IMR-90 (cell line): ENCODE data around the gene ZNF202. TPM values are rescaled to one million over a fixed set of nuclear protein-coding genes. Genes with fewer than 3 reads are reported as not detected.

Experiments used
- ATAC-seq: fragments of 200-7000 bp; cut with Tn5 transposase; 2 replicates; pipeline ENCODE4 v1.9.1; 2020; ENCODE audit warnings: low read depth, mild to moderate bottlenecking, moderate library complexity
- BruUV-seq: library from RNA; stranded (reverse); fragments of 400-500 nt; replicated peaks from 2 replicates; lab custom pipeline; 2021; lab: Mats Ljungman, UMichigan
- CTCF ChIA-PET: fragments of 300-600 bp; formaldehyde crosslinking; extraction: SDS; loops from one replicate; lab custom pipeline; 2021; ENCODE audit warnings: antibody characterized with exemption; lab: Yijun Ruan, JAX
- POLR2A ChIA-PET: fragments of 300-600 bp; sonication (Branson Sonifier 250); formaldehyde crosslinking; loops from one replicate; lab custom pipeline; 2022; ENCODE audit warnings: antibody characterized with exemption; ENCODE audit not compliant: unreplicated experiment; lab: Charles Lee
- DNase-seq: peaks from one replicate; pipeline ENCODE4 v3.0.0; 2013
- H2AFZ ChIP-seq: replicated peaks from 2 replicates; pipeline ENCODE3; 2013; ENCODE audit warnings: low read length, mild to moderate bottlenecking; ENCODE audit not compliant: poor library complexity
- H2AK5ac ChIP-seq: 2 replicates; pipeline ENCODE4 v1.6.1; 2013; ENCODE audit warnings: low read depth, low read length, inconsistent platforms
- H2AK9ac ChIP-seq: replicated peaks from 2 replicates; pipeline ENCODE3; 2013; ENCODE audit warnings: mild to moderate bottlenecking, low read depth, low read length, moderate library complexity; ENCODE audit not compliant: poor library complexity
- H2BK120ac ChIP-seq: 2 replicates; pipeline ENCODE4 v1.6.1; 2013; ENCODE audit warnings: low read depth, low read length, inconsistent platforms
- H2BK15ac ChIP-seq: 3 replicates; pipeline ENCODE4 v1.6.1; 2013; ENCODE audit warnings: low read depth, low read length, inconsistent platforms
- H2BK20ac ChIP-seq: 2 replicates; pipeline ENCODE4 v1.6.1; 2013; ENCODE audit warnings: low read depth, mild to moderate bottlenecking, inconsistent platforms, low read length, moderate library complexity
- H2BK5ac ChIP-seq: 2 replicates; pipeline ENCODE4 v1.6.1; 2013; ENCODE audit warnings: mild to moderate bottlenecking, low read depth, low read length, inconsistent platforms; ENCODE audit not compliant: poor library complexity, severe bottlenecking
- H3K14ac ChIP-seq: replicated peaks from 2 replicates; pipeline ENCODE4 v1.6.1; 2013; ENCODE audit warnings: low read depth, low read length, inconsistent platforms
- H3K18ac ChIP-seq: 2 replicates; pipeline ENCODE4 v1.6.1; 2013; ENCODE audit warnings: low read depth, low read length, control low read depth
- H3K23ac ChIP-seq: 2 replicates; pipeline ENCODE4 v1.6.1; 2013; ENCODE audit warnings: low read depth, low read length, inconsistent platforms
- H3K27ac ChIP-seq: 2 replicates; pipeline ENCODE4 v1.5.1; 2013; ENCODE audit warnings: mild to moderate bottlenecking, control low read depth, low read length; ENCODE audit not compliant: insufficient read depth
- H3K27me3 ChIP-seq: 2 replicates; pipeline ENCODE4 v1.6.1; 2013; ENCODE audit warnings: low read length; ENCODE audit not compliant: control insufficient read depth, insufficient read depth
- H3K36me3 ChIP-seq: 2 replicates; pipeline ENCODE4 v1.6.1; 2013; ENCODE audit warnings: low read length, mixed read lengths; ENCODE audit not compliant: control insufficient read depth, insufficient read depth
- H3K4ac ChIP-seq: 2 replicates; pipeline ENCODE4 v1.6.1; 2013; ENCODE audit warnings: low read depth, low read length, inconsistent platforms
- H3K4me1 ChIP-seq: 2 replicates; pipeline ENCODE4 v1.6.1; 2013; ENCODE audit warnings: low read length, mixed read lengths; ENCODE audit not compliant: control insufficient read depth, insufficient read depth
- H3K4me2 ChIP-seq: 2 replicates; pipeline ENCODE4 v1.6.1; 2013; ENCODE audit warnings: low read depth, mild to moderate bottlenecking, control low read depth, low read length, moderate library complexity
- H3K4me3 ChIP-seq: 2 replicates; pipeline ENCODE4 v1.5.1; 2013; ENCODE audit warnings: low read depth, mild to moderate bottlenecking, control low read depth, low read length, moderate library complexity; ENCODE audit not compliant: insufficient read depth
- H3K56ac ChIP-seq: 2 replicates; pipeline ENCODE4 v1.6.1; 2013; ENCODE audit warnings: low read length, inconsistent platforms; ENCODE audit not compliant: insufficient read depth; ENCODE audit errors: extremely low read depth
- H3K79me1 ChIP-seq, 2 experiments: 2 replicates each; pipeline ENCODE4 v1.6.1; 2013; ENCODE audit warnings: low read length in 2 of 2, inconsistent platforms in 1 of 2, low read depth in 1 of 2
- H3K9ac ChIP-seq: 2 replicates; pipeline ENCODE4 v1.6.1; 2013; ENCODE audit warnings: low read depth, low read length, control low read depth
- H3K9me1 ChIP-seq: 2 replicates; pipeline ENCODE4 v1.6.1; 2013; ENCODE audit warnings: low read length, inconsistent platforms; ENCODE audit not compliant: insufficient read depth
- H3K9me3 ChIP-seq: 2 replicates; pipeline ENCODE4 v1.6.1; 2013; ENCODE audit warnings: low read length; ENCODE audit not compliant: control insufficient read depth, insufficient read depth
- H4K20me1 ChIP-seq: 2 replicates; pipeline ENCODE4 v1.6.1; 2013; ENCODE audit warnings: low read length, inconsistent platforms; ENCODE audit not compliant: insufficient read depth
- H4K5ac ChIP-seq: 2 replicates; pipeline ENCODE4 v1.6.1; 2013; ENCODE audit warnings: mild to moderate bottlenecking, low read depth, low read length, control low read depth
- H4K8ac ChIP-seq, 2 experiments: 2 replicates each; pipeline ENCODE4 v1.6.1; 2013; ENCODE audit warnings: low read depth in 2 of 2, low read length in 2 of 2, control low read depth in 1 of 2, inconsistent platforms in 1 of 2
- H4K91ac ChIP-seq: 2 replicates; pipeline ENCODE4 v1.6.1; 2013; ENCODE audit warnings: low read depth, low read length, inconsistent platforms; ENCODE audit not compliant: insufficient read depth
- BHLHE40 ChIP-seq: fragments of 150-350 bp; IDR thresholded peaks from 2 replicates; pipeline ENCODE4 v1.6.1; 2016; ENCODE audit warnings: mild to moderate bottlenecking, low read depth, low read length
- CEBPB ChIP-seq: IDR thresholded peaks from 2 replicates; pipeline ENCODE4 v1.6.1; 2012; ENCODE audit warnings: low read depth, low read length, improper control_type of control experiment
- CHD1 ChIP-seq: IDR thresholded peaks from 2 replicates; pipeline ENCODE4 v1.6.1; 2012; ENCODE audit warnings: low read depth, low read length, improper control_type of control experiment
- FOS ChIP-seq: fragments of 150-350 bp; IDR thresholded peaks from 2 replicates; pipeline ENCODE4 v1.6.1; 2016; ENCODE audit warnings: low read depth, low read length
- MAFK ChIP-seq: IDR thresholded peaks from 2 replicates; pipeline ENCODE4 v1.6.1; 2012; ENCODE audit warnings: low read depth, low read length, improper control_type of control experiment
- MAZ ChIP-seq: IDR thresholded peaks from 2 replicates; pipeline ENCODE4 v1.6.1; 2012; ENCODE audit warnings: low read depth, mild to moderate bottlenecking, low read length, improper control_type of control experiment, moderate library complexity, borderline replicate concordance
- MXI1 ChIP-seq: IDR thresholded peaks from 2 replicates; pipeline ENCODE4 v1.6.1; 2012; ENCODE audit warnings: low read depth, mild to moderate bottlenecking, low read length, moderate library complexity, borderline replicate concordance
- NFE2L2 ChIP-seq: fragments of 150-350 bp; IDR thresholded peaks from 2 replicates; pipeline ENCODE4 v1.6.1; 2016; ENCODE audit warnings: low read depth, mild to moderate bottlenecking, low read length
- POLR2A ChIP-seq: IDR thresholded peaks from 2 replicates; pipeline ENCODE4 v1.6.1; 2012; ENCODE audit warnings: mild to moderate bottlenecking, low read depth, low read length
- RAD21 ChIP-seq: IDR thresholded peaks from 2 replicates; pipeline ENCODE4 v1.6.1; 2012; ENCODE audit warnings: low read length, improper control_type of control experiment
- RCOR1 ChIP-seq: IDR thresholded peaks from 2 replicates; pipeline ENCODE4 v1.6.1; 2012; ENCODE audit warnings: mild to moderate bottlenecking, low read length, improper control_type of control experiment; ENCODE audit not compliant: insufficient replicate concordance
- RFX5 ChIP-seq: IDR thresholded peaks from 2 replicates; pipeline ENCODE4 v1.8.0; 2012; ENCODE audit warnings: low read depth, mild to moderate bottlenecking, low read length, moderate library complexity
- SMC3 ChIP-seq: fragments of 150-350 bp; IDR thresholded peaks from 2 replicates; pipeline ENCODE4 v1.6.1; 2016; ENCODE audit warnings: low read depth, mild to moderate bottlenecking, antibody characterized with exemption, low read length, moderate library complexity
- WGBS, 2 experiments: methylation state at CpG; one replicate each; pipeline versions ENCODE4 v1.1.5 to v1.1.7; 2013; ENCODE audit warnings: missing lambda C conversion rate in 2 of 2; ENCODE audit not compliant: insufficient read length in 1 of 2; ENCODE audit errors: extremely low coverage in 2 of 2; 5-methylcytosine and 5-hydroxymethylcytosine counted together
- dilution Hi-C: fragments of 300-500 bp; cut with HindIII; formaldehyde crosslinking; loops from one replicate; pipeline ENCODE4 v1.14.3; 2018; ENCODE audit warnings: low sequenced_read_pairs; ENCODE audit not compliant: unreplicated experiment
- in situ Hi-C: fragments of 300-500 bp; cut with MboI; formaldehyde crosslinking; loops from 3 replicates; pipeline ENCODE4 v1.14.3; 2019; ENCODE audit warnings: low sequenced_read_pairs, inconsistent platforms, mixed read lengths
- intact Hi-C: fragments of 100-400 bp; cut with micrococcal nuclease; formaldehyde crosslinking; loops from 2 replicates; pipeline ENCODE4 v1.10.0; 2022
- polyA plus RNA-seq, 3 experiments: library from polyadenylated mRNA; depleted of rRNA; stranded (reverse); fragments of >200 nt; gene quantifications; 2 replicates each; pipeline ENCODE4 v1.2.3, GENCODE V29; 2012; ENCODE audit warnings: low replicate concordance in 1 of 3
- total RNA-seq: library from RNA; depleted of rRNA; stranded (reverse); fragments of >200 nt; gene quantifications from 2 replicates; pipeline ENCODE4 v1.2.3, GENCODE V29; 2012
- TF ChIP-seq, protein P1 (sequence below): conservative IDR thresholded peaks from 2 replicates; pipeline ENCODE4 v1.5.1; 2012; ENCODE audit warnings: mild to moderate bottlenecking, low read depth, low read length, improper control_type of control experiment
- TF ChIP-seq, protein P2 (sequence below): fragments of 150-350 bp; IDR thresholded peaks from 2 replicates; pipeline ENCODE4 v1.6.1; 2017; ENCODE audit warnings: mild to moderate bottlenecking, antibody characterized with exemption, low read length, low read depth
- TF ChIP-seq, protein P3 (sequence below): fragments of 150-350 bp; IDR thresholded peaks from 2 replicates; pipeline ENCODE4 v1.6.1; 2016; ENCODE audit warnings: low read depth, mild to moderate bottlenecking, low read length, moderate library complexity, borderline replicate concordance

Gene ZNF202
- total and polyA plus RNA-seq, 2 of the 4 experiments (the other 2 are of a cell fraction): 7.7 to 8.2 TPM

DNA sequence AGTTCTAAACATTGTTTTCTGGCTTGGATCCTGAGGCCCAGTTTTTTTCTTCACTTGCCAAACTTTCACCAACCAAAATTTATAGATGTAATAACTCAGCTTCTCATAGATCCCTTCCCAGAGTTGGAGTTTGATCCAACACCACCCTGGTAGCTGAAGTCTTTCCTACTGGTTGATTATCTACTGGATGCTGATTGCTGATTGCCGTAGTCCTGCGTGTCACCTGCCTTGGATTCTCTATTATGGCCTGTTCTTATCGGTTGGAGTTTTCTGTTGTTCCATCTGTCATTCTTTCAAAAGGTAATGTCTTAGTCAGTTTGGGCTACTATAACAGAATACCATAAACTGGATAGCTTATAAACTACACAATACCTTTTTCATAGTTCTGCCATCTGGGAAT is 30.2 kb upstream of the ZNF202 start:
- H4K5ac ChIP-seq: no peak overlapping the region
- H3K9ac ChIP-seq: no peak overlapping the region
- H3K4me2 ChIP-seq: no peak overlapping the region
- ChIA-PET CTCF (no interaction called here), POLR2A (no interaction called here)
- no peak for ATAC-seq
- no peak overlapping the region for H3K56ac ChIP-seq
- H3K4ac ChIP-seq: no peak overlapping the region
- no peak overlapping the region for H2AK9ac ChIP-seq
- BruUV-seq: no TSS peak
- no peaks in the 10 kb centered on the region for H3K79me1 ChIP-seq
- no peak overlapping the region for H3K18ac ChIP-seq
- H4K91ac ChIP-seq: no peak overlapping the region
- no peak for TF ChIP-seq CHD1
- TF ChIP-seq SMC3: no peak
- no peak for TF ChIP-seq RAD21
- no peak for TF ChIP-seq RFX5
- TF ChIP-seq MAFK: no peak
- TF ChIP-seq MXI1: no peak
- TF ChIP-seq, protein P1, sequence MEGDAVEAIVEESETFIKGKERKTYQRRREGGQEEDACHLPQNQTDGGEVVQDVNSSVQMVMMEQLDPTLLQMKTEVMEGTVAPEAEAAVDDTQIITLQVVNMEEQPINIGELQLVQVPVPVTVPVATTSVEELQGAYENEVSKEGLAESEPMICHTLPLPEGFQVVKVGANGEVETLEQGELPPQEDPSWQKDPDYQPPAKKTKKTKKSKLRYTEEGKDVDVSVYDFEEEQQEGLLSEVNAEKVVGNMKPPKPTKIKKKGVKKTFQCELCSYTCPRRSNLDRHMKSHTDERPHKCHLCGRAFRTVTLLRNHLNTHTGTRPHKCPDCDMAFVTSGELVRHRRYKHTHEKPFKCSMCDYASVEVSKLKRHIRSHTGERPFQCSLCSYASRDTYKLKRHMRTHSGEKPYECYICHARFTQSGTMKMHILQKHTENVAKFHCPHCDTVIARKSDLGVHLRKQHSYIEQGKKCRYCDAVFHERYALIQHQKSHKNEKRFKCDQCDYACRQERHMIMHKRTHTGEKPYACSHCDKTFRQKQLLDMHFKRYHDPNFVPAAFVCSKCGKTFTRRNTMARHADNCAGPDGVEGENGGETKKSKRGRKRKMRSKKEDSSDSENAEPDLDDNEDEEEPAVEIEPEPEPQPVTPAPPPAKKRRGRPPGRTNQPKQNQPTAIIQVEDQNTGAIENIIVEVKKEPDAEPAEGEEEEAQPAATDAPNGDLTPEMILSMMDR: no peak
- no peak for TF ChIP-seq CEBPB
- no peak for TF ChIP-seq POLR2A
- TF ChIP-seq, protein P2, sequence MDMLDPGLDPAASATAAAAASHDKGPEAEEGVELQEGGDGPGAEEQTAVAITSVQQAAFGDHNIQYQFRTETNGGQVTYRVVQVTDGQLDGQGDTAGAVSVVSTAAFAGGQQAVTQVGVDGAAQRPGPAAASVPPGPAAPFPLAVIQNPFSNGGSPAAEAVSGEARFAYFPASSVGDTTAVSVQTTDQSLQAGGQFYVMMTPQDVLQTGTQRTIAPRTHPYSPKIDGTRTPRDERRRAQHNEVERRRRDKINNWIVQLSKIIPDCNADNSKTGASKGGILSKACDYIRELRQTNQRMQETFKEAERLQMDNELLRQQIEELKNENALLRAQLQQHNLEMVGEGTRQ: no peak
- TF ChIP-seq MAZ: no peak
- no peak for TF ChIP-seq FOS
- TF ChIP-seq, protein P3, sequence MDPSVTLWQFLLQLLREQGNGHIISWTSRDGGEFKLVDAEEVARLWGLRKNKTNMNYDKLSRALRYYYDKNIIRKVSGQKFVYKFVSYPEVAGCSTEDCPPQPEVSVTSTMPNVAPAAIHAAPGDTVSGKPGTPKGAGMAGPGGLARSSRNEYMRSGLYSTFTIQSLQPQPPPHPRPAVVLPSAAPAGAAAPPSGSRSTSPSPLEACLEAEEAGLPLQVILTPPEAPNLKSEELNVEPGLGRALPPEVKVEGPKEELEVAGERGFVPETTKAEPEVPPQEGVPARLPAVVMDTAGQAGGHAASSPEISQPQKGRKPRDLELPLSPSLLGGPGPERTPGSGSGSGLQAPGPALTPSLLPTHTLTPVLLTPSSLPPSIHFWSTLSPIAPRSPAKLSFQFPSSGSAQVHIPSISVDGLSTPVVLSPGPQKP: no peak
- TF ChIP-seq BHLHE40: no peak
- TF ChIP-seq NFE2L2: no peak
- TF ChIP-seq RCOR1: no peak
- no peaks in the 10 kb centered on the region for H3K9me1 ChIP-seq
- intact Hi-C loops (no loop called here), in situ Hi-C loops (no loop called here), dilution Hi-C loops (no loop called here)
- H2AK5ac ChIP-seq: no peak overlapping the region
- WGBS, 2 experiments: no CpG with 5 or more reads among the region's 3 CpGs
- H2BK120ac ChIP-seq: no peak overlapping the region
- no peak overlapping the region for H2BK5ac ChIP-seq
- H3K36me3 ChIP-seq: no peaks in the 10 kb centered on the region
- no peak overlapping the region for H2AFZ ChIP-seq
- H3K27me3 ChIP-seq: no peaks in the 10 kb centered on the region
- H3K27ac ChIP-seq: no peak overlapping the region
- H3K14ac ChIP-seq: no peak overlapping the region
- H2BK15ac ChIP-seq: no peak overlapping the region
- no peak overlapping the region for H4K8ac ChIP-seq
- no peak overlapping the region for H3K23ac ChIP-seq
- no peaks in the 10 kb centered on the region for H3K4me1 ChIP-seq
- no peaks in the 10 kb centered on the region for H4K20me1 ChIP-seq
- no peak for DNase-seq
- no peak overlapping the region for H2BK20ac ChIP-seq
- no peak overlapping the region for H3K4me3 ChIP-seq
- H3K9me3 ChIP-seq: no peaks in the 10 kb centered on the region
